HepG2 (cell line): ENCODE measurements around the gene TMEM107. TPM values are rescaled to one million over a fixed set of nuclear protein-coding genes. Genes with fewer than 3 reads are reported as not detected.
A peak's percentile ranks its signal among the peaks of the same experiment; 100 is the strongest.

ENCODE experiments used
- ARID2 ChIP-seq: sonication (generic); formaldehyde crosslinking; IDR thresholded peaks from 2 replicates; pipeline ENCODE4 v1.8.1; 2022; ENCODE audit warnings: mild to moderate bottlenecking, missing genetic modification reagents, borderline replicate concordance
- ATF2 ChIP-seq: sonication (generic); formaldehyde crosslinking; IDR thresholded peaks from 2 replicates; pipeline ENCODE4 v1.4.0; 2020; ENCODE audit warnings: missing genetic modification reagents
- CBX1 ChIP-seq: IDR thresholded peaks from one replicate; pipeline ENCODE4 v1.6.1; 2016; ENCODE audit warnings: antibody characterized with exemption, low read depth
- CREB3 ChIP-seq: sonication (generic); formaldehyde crosslinking; IDR thresholded peaks from 2 replicates; pipeline ENCODE4 v1.5.0; 2020; ENCODE audit warnings: missing genetic modification reagents
- ETV5 ChIP-seq: IDR thresholded peaks from 2 replicates; pipeline ENCODE4 v1.6.1; 2018; ENCODE audit warnings: missing biosample characterization, missing genetic modification reagents, inconsistent platforms, borderline replicate concordance
- GATAD2A ChIP-seq: IDR thresholded peaks from 2 replicates; pipeline ENCODE4 v1.6.1; 2016
- HDAC6 ChIP-seq: fragments of 200-600 bp; sonication (generic); IDR thresholded peaks from 2 replicates; pipeline ENCODE4 v1.7.0; 2017; ENCODE audit warnings: mild to moderate bottlenecking, antibody characterized with exemption, low read length, low read depth
- HNF4A ChIP-seq: sonication (generic); formaldehyde crosslinking; IDR thresholded peaks from 2 replicates; pipeline ENCODE4 v1.4.0; 2020; ENCODE audit warnings: missing genetic modification reagents
- MEIS2 ChIP-seq: sonication (generic); formaldehyde crosslinking; IDR thresholded peaks from 2 replicates; pipeline ENCODE4 v1.9.0; 2021; ENCODE audit warnings: mild to moderate bottlenecking, missing genetic modification reagents
- NBN ChIP-seq: fragments of 450-650 bp; conservative IDR thresholded peaks from 2 replicates; pipeline ENCODE4 v1.6.1; 2017
- NR2F6 ChIP-seq, 2 experiments: IDR thresholded peaks; 2 replicates each; pipeline ENCODE4 v1.6.1; 2016; ENCODE audit warnings: antibody characterized with exemption in 1 of 2, mild to moderate bottlenecking in 1 of 2
- PBX3 ChIP-seq: sonication (generic); formaldehyde crosslinking; IDR thresholded peaks from 2 replicates; pipeline ENCODE4 v1.8.1; 2023; ENCODE audit warnings: missing genetic modification reagents, inconsistent platforms, borderline replicate concordance
- TFAP4 ChIP-seq: sonication (generic); IDR thresholded peaks from 2 replicates; pipeline ENCODE4 v1.6.1; 2016; ENCODE audit warnings: low read depth, borderline replicate concordance
- YY1 ChIP-seq: IDR thresholded peaks from 2 replicates; pipeline ENCODE4 v1.6.1; 2011; ENCODE audit warnings: low read length, low read depth, moderate library complexity, mild to moderate bottlenecking; ENCODE audit not compliant: insufficient read depth, insufficient replicate concordance
- ZNF224 ChIP-seq: sonication (generic); formaldehyde crosslinking; IDR thresholded peaks from 2 replicates; pipeline ENCODE4 v1.5.0; 2020; ENCODE audit warnings: mild to moderate bottlenecking, missing genetic modification reagents
- ZNF234 ChIP-seq: sonication (generic); formaldehyde crosslinking; conservative IDR thresholded peaks from 2 replicates; pipeline ENCODE4 v1.5.1; 2020; ENCODE audit warnings: mild to moderate bottlenecking, missing genetic modification reagents
- ZNF3 ChIP-seq: IDR thresholded peaks from 2 replicates; pipeline ENCODE4 v1.7.0; 2017; ENCODE audit warnings: inconsistent platforms
- ZNF383 ChIP-seq: sonication (generic); formaldehyde crosslinking; IDR thresholded peaks from 2 replicates; pipeline ENCODE4 v1.4.0; 2020; ENCODE audit warnings: missing genetic modification reagents, mild to moderate bottlenecking, borderline replicate concordance
- ZNF598 ChIP-seq: sonication (generic); formaldehyde crosslinking; IDR thresholded peaks from 2 replicates; pipeline ENCODE4 v1.5.1; 2020; ENCODE audit warnings: mild to moderate bottlenecking, missing genetic modification reagents, borderline replicate concordance
- ZNF780A ChIP-seq: sonication (generic); formaldehyde crosslinking; IDR thresholded peaks from 2 replicates; pipeline ENCODE4 v1.8.0; 2022; ENCODE audit warnings: mild to moderate bottlenecking, missing genetic modification reagents, moderate library complexity
- ZSCAN22 ChIP-seq: sonication (generic); formaldehyde crosslinking; IDR thresholded peaks from 2 replicates; pipeline ENCODE4 v1.4.0; 2020; ENCODE audit warnings: mild to moderate bottlenecking, missing genetic modification reagents
- ZSCAN5A ChIP-seq: sonication (generic); formaldehyde crosslinking; IDR thresholded peaks from 2 replicates; pipeline ENCODE4 v1.8.0; 2022; ENCODE audit warnings: mild to moderate bottlenecking, missing genetic modification reagents, borderline replicate concordance
- polyA plus RNA-seq, 8 experiments: library from polyadenylated mRNA; depleted of rRNA in 3 of 8; stranded (reverse) in 7 of 8; unstranded in 1 of 8; fragments of >200 nt; fragmentation: Illumina TruSeq in 4 of 8; extraction: Trizol in 4 of 8; gene quantifications; 2 replicates each; pipeline versions ENCODE4 v1.2.1 to v1.2.3, GENCODE V29; 2011 to 2016; ENCODE audit warnings: low read depth in 4 of 8, missing spikeins in 1 of 8, mixed read lengths in 1 of 8; ENCODE audit not compliant: insufficient read depth in 1 of 8
- total RNA-seq, 5 experiments: library from RNA; depleted of rRNA; stranded (reverse); fragments of >200 nt; fragmentation: Illumina TruSeq; extraction: Trizol; gene quantifications; 2 replicates each; pipeline ENCODE4 v1.2.3, GENCODE V29; 2016; ENCODE audit warnings: low read depth in 1 of 5

Gene TMEM107
- total and polyA plus RNA-seq, 2 of the 13 experiments (the other 11 are each of a cell fraction or from before 2014, with no cell fraction given), result 7.2 to 15.3 TPM

GRCh38 chr17:8212312-8213180 is 36.4 kb upstream of the TMEM107 start (continued):
- TF ChIP-seq NBN (no peak), PBX3 (CRISPR knock-in tag) (no peak), ZSCAN22 (CRISPR knock-in tag) (no peak), ZNF598 (CRISPR knock-in tag) (no peak), ATF2 (CRISPR knock-in tag) (peak; percentile 40; the same call in 1 of the 2 replicates), TFAP4 (peak; percentile 23; the same call in 1 of the 2 replicates), ZNF234 (CRISPR knock-in tag) (no peak), ZNF780A (CRISPR knock-in tag) (no peak), ZNF383 (CRISPR knock-in tag) (no peak), YY1 (peak; percentile 52), CBX1 (peak; percentile 67), GATAD2A (CRISPR knock-in tag) (peak; percentile 84), ARID2 (no peak), MEIS2 (CRISPR knock-in tag) (no peak), ZNF3 (peak; percentile 79; the same call in 1 of the 2 replicates), HDAC6 (no peak), NR2F6 (IDR thresholded peaks at IDR 0.05) (peak; percentile 97), NR2F6 (CRISPR knock-in tag; IDR thresholded peaks at IDR 0.05) (peak; percentile 98), ZNF224 (CRISPR knock-in tag) (no peak), ETV5 (peak; percentile 27; the same call in 1 of the 2 replicates), ZSCAN5A (no peak), CREB3 (CRISPR knock-in tag) (no peak), HNF4A (CRISPR knock-in tag) (peak; percentile 69)
